ENCODE data around the gene ZNF318.
A peak's percentile ranks its signal among the peaks of the same experiment; 100 is the strongest.

The ZNF318 gene

DNA sequence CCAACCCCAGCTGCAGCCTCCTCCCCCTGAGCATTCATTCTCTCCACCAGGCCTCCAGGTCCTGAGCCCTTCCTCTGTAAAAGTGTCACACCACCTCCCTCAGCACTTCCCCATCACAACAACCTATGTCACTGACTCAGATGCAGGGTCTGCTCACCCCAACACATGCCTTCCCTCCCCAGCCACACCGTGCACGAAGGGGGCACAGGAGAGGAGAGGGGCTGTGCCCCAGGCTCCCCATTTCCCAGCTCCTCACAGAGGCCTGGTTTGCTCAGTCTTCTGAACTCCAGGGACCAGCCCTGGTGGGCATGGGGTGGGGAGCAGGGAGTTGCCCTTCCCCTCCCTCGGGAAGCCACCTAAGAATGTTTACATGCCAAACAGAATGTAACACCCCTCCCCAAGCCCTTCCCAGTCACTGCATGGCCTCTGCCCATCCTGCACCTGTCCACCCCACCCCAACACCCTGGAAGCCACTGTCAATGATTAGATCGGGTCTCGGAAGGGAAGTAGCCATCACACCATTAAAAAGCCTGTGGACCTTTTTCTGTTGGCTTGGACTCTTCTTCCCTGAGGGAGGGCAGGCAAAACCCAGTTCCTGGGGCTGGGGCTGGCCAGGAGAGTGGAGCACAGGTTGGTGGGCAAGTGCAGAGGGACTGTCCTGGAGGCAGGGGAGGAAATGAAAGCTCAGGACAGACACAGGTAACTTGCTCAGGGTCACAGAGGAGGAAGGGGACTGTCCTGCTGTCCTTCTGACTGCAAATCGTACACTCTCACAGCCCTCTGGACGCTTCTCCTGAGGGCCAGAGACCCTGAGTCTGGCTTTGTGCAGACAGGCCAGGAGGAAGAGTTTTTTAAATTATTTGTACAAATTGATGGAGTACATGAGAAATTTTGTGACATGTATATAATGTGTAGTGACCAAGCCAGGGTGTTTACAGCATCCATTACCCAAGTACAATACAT is 81.4 kb downstream of the ZNF318 start:
- DNase-seq (ENCODE audit: low read depth): no peak
- TF ChIP-seq, protein P1, sequence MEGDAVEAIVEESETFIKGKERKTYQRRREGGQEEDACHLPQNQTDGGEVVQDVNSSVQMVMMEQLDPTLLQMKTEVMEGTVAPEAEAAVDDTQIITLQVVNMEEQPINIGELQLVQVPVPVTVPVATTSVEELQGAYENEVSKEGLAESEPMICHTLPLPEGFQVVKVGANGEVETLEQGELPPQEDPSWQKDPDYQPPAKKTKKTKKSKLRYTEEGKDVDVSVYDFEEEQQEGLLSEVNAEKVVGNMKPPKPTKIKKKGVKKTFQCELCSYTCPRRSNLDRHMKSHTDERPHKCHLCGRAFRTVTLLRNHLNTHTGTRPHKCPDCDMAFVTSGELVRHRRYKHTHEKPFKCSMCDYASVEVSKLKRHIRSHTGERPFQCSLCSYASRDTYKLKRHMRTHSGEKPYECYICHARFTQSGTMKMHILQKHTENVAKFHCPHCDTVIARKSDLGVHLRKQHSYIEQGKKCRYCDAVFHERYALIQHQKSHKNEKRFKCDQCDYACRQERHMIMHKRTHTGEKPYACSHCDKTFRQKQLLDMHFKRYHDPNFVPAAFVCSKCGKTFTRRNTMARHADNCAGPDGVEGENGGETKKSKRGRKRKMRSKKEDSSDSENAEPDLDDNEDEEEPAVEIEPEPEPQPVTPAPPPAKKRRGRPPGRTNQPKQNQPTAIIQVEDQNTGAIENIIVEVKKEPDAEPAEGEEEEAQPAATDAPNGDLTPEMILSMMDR (conservative IDR thresholded peaks at IDR 0.05; ENCODE audit: low read depth, low read length): no peak

DNA sequence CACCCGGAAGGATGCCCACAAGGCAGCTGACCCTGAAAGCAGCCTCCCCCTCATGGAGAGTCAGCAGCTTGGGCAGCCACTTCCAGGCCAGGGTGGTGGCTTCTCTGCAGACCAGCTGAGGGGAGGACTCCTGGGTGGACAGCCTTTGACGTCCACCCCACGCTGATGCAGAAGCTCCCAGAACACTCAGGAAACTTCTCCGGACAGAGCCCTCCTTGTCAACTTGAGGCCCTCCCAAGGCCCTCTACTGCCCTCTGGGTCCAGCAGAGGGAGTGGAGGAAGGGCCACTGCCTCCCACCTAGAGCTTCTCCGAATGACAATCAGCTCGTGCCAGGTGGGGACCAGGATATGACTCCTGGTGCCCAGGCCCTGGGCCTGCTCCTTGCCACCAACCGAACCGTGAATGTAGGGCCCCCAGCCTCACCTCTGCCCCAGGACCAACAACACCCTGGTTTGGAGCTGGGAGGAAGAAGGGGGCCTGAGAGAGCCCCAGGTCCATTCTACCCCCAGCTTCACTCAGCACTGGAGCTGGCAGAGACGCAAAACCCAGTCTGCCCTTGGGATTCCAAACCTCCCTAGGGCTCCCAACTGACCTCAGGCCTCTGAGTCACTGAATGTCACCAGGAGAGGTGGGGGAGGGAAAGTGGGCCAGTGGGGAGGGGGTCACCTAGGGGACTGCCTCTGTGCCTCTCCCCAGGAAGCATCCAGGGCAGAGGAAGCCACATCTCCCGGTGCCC is 82.3 kb downstream of the ZNF318 start:
- TF ChIP-seq, protein P1 (conservative IDR thresholded peaks at IDR 0.05; ENCODE audit: low read depth, low read length): peak; percentile 33
- H3K4me3 ChIP-seq (ENCODE audit: low read depth, low read length): no peak overlapping the region
- no peak for DNase-seq (ENCODE audit: low read depth)

More for the DNA sequence above, 81.4 kb downstream of the ZNF318 start:
- H3K4me3 ChIP-seq (ENCODE audit: low read depth, low read length): no peak overlapping the region

DNA sequence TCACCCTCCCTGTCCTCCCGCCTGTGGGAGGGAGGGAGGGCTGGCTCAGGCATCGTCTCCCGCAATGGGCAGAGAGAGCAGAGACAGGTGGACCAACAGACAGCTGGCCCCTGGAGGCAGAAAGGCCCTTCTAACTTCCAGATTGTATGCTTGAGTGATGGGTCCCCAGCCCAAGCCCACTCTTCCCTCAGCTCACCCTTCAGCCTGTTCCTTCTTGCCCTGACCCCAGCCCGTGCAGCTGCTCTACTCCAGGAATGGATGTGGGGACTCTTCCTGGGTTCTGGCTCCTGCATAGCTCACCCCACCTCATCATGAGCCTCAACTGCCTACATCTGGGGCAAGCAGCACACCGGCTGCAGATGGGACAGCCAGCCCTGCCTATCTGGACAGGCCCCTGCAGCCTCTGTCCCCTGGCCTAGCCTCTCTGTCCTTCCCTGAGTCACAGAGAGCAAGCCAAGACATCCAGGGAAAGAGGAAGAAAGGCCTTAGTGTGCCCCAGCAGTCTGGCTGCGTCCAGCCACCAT is 82.9 kb downstream of the ZNF318 start:
- TF ChIP-seq, protein P1 (conservative IDR thresholded peaks at IDR 0.05; ENCODE audit: low read depth, low read length): no peak
- H3K4me3 ChIP-seq (ENCODE audit: low read depth, low read length): no peak overlapping the region
- DNase-seq (ENCODE audit: low read depth): no peak
